ENCODE results near the gene SSH2.
A peak's percentile ranks its signal among the peaks of the same experiment; 100 is the strongest.
"Not testable (repeated sequence)": the region's sequence is repeated elsewhere in the genome, so short reads cannot be mapped to it uniquely, and the experiment has no call there.

Gene SSH2

GRCh38 chr17:29663155-29663554, 266.9 kb downstream of the SSH2 start:
- peak; percentile 28 for DNase-seq

GRCh38 chr17:29661213-29661612, 268.8 kb downstream of the SSH2 start:
- DNase-seq, result no peak

- no peak for DNase-seq
These were observed 270.9 kb downstream of the SSH2 start for GRCh38 chr17:29659155-29659554.

- no peak for DNase-seq
These were observed 274.7 kb downstream of the SSH2 start for GRCh38 chr17:29655323-29655722.

DNA sequence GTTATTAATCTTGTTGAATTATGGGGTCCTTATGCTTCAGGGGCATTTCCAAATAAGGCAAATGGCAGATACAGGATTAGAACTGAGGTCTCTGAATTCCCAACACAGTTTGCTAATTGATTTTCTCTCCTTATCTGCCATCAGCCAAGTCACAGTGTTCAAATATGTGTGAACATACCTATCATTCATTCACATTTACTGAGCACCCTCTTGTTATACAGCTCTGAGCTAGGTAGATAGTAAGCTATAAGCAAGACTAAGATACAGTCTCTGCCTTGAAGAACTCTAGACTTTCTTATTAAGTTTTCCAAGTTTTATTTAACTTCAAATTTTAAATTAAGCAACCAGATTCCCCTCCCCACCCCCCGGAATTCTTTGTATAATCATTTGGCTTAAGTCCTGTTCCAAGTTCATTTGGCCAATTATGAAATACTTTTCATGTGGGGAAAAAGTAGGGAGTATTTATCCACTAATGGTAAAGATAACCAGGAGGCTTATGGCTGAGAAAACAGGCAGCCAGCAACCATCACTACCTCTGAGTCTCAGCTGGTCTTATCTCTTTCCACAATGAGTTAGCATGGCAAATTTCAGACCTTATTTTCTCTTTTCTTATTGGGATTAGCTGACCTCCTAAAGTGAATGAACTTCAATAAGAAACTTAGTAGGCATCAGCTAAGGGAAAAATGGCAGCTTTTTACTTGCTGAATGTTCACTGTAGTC, 275.9 kb downstream of the SSH2 start:
- DNase-seq, result no peak

DNA sequence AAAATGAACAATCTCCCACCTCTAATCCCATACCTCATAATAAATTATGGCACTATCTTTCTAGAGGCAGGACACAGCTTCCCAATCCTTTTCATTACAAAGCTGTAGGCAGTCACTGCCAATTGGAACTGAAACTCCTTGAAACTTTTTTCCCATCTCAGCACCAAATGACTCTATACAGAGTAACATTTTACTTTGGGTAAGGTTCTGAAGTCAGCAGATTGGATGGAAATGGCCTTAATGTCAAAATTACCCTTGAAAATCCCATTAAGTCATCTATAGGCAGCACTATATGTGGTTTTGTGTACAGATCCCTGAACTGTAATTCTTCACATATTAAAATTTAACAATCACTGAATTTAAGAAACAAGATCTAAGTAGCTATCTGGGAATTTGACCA, 277.1 kb downstream of the SSH2 start:
- DNase-seq, result no peak

DNA sequence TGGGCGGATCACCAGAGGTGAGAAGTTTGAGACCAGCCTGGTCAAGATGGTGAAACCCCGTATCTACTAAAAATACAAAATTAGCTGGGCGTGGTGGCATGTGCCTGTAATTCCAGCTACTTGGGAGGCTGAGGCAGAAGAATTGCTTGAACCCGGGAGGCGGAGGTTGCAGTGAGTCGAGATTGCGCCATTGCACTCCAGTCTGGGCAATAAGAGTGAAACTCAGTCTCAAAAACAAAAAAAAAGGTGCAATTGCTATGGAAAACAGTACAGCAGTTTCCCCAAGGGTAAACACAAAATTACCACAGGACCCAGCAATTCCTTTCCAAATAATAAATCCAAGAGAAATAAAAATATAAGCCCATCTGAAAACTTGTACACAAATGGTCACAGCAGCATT, 278.1 kb downstream of the SSH2 start:
- DNase-seq, result not testable (repeated sequence)

GRCh38 chr17:29650396-29650795, 279.6 kb downstream of the SSH2 start:
- no peak for DNase-seq

DNA sequence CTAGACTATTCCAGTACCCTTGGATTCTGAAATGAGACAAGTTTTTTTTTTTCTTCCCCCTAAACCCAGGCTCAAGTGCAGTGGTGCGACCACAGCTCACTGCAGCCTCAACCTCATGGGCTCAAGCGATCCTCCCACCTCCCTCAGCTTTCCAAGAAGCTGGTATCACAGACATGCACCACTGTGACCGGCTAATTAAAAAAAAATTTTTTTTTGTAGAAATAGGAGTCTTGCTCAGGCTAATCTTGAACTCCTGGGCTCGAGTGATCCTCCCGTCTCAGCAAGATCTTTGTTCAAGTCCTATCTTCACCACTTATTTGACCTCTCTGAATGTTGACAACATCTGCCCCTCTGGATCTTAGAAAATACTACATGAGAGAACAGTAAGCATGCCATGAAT, 280.7 kb downstream of the SSH2 start:
- no peak for DNase-seq

DNA sequence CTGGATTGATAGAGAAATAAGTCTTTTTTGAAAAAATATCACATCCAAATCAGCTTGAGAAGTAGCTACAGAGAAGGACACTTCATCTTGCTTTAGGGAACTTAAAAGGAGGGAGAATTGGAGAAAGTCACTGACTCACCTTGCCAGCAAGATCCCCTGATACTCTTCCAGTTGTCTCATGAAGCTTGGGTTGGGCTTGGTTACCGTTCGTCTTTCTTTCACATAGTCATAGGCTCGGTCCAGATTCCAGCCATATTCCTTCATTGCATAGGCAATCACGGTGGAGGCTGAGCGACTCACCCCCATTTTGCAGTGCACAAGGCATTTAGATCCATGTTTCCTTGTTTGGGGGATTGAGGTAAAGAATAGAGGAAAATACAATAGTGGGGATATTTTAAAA, 282.0 kb downstream of the SSH2 start:
- no peak for DNase-seq

- DNase-seq, result peak; percentile 76
These were observed 284.4 kb downstream of the SSH2 start for GRCh38 chr17:29645515-29646051.

DNA sequence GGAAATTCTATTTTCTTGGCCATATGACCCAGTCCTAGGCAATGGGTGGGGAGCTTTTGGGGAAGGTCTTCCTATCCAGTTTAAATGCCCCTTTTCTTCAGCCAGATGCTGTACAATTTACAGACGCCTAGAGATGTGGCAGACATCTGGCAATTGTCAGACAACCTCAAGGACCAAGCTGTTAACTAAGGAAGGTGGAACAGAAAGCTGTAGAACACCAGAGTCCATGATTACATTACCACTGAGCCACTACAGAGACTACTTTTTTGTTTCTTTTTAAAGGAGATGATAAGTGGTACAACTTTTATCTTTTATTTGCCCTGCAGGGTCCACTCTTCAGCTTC, 286.2 kb downstream of the SSH2 start:
- DNase-seq, result no peak

GRCh38 chr17:29642171-29642611, 287.8 kb downstream of the SSH2 start:
- DNase-seq, result no peak

- DNase-seq, result no peak
These were observed 288.9 kb downstream of the SSH2 start for GRCh38 chr17:29640981-29641642.

DNA sequence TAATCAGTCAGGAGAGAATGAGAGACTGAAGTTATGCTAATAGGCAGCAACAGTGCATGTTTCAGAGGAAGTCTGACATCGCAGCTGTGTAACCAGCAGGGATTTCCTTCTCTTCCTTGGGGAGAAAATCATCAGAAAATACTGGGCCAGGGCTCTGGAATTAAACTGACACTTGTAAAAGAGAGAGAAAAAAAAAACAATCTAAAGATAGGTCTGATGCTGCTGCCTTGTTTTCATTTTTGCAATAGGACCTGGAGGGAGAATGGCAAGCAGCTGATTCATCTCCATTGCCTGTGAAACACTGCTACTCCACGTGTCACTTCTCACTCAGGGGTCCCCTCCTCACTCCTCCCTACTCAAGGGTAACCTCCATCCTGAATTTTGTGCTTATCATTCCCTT, 289.6 kb downstream of the SSH2 start:
- peak; percentile 45 for DNase-seq

DNA sequence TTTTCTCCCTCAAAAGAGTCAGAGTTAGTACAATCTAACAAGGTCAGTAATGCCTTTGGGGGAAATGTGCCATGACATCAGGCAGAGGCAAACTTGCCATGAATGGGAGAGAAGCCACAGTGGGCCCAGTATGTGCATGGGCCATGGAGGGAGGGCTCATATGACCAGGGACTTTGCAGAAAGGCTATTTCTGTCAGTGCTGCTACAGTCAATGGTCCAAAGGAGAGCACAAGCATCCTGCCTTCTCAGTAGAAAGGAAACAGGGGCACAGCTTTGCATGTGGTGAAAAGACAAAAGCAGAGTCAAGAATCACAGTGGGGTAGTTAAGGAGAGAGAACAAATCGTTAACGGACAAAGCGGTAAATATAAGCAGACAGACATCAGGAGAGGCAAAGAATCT, 296.1 kb downstream of the SSH2 start:
- no peak for DNase-seq

GRCh38 chr17:29630630-29631193, 299.3 kb downstream of the SSH2 start:
- DNase-seq, result no peak

DNA sequence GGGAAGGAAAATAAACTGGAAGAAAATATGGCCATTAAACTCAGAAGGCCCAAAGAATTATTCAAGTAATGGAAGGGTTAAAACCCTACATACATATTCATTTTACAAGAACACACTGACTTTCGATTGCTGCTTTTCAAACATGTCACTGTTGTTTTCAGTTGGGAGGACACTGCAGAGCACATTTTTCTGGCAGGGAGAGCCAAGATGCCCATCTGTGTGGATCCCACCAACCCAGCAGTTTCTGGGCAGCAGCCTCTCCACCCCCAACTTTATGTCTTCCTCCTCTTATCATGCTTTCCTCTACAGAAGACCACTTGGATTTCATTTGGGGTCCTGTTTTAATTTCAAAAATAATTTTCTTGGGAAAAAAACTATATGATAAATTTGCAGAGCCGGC, 300.2 kb downstream of the SSH2 start:
- DNase-seq, result no peak

DNA sequence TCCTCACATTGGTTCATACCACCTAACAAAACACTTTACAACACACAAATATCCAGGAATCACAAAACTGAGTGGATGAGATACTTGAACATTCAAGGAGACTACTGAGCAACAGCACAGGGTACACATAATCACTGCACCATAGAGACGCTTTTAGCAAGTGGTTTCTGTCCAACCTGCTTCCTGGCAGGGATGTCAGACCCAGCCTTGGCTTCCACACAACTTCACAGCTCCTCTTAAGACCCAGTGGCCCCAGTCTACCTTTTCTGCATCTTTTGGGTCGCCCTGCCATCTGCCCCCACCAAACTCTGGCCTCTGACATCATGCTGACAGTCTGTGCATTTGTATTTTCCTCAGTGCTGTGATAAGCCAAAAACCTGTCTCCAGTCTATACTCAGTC, 301.4 kb downstream of the SSH2 start:
- DNase-seq, result no peak

DNA sequence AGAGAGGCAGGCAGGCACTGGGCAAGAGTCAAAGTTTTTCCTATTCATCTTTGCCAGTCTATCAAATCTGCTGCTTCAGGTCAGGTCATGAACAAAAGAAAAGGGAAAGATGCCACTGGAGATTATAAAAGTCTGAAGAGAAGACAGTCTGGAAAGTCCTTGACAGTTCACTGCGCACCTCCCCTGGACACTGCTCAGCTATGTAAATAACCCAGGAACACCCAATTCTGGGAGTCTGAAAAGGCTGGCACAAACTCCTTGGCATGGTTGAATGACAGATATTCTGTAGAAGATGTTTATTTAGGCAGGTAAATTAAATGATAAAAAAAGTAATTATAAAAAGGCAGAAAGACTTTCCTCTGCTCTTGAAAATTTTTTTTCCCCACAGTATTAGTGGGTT, 302.1 kb downstream of the SSH2 start:
- no peak for DNase-seq

- DNase-seq, result peak; percentile 30
These were observed 304.8 kb downstream of the SSH2 start for GRCh38 chr17:29625037-29625750.

DNA sequence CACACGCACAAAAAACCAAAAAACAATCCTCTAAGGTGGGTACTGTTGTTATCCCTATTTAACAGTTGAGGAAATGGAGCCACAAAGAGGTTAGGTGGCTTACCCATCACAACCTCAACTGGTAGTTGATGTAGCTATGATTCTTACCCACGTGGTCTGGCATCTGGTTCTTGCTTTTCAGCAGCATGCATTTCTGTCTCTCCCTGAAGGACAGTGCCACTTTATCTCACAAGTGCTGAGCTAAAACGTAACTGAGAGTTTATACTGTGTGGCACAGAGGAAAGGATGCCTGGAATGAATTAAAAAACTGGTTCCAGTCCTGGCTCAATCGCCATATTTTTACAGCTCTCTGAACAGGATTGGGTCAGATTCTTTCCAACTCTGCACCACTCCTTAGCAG, 305.4 kb downstream of the SSH2 start:
- no peak for DNase-seq

GRCh38 chr17:29623283-29623647, 306.8 kb downstream of the SSH2 start:
- DNase-seq, result no peak

All from fibroblast of skin of abdomen (primary cell).